HG02852 (cell line): ENCODE measurements around the gene LCLAT1.
A peak's percentile ranks its signal among the peaks of the same experiment; 100 is the strongest.

Experiments
- ATAC-seq: cut with Tn5 transposase; IDR thresholded peaks from one replicate; pipeline ENCODE4 v1.9.1; 2021; ENCODE audit warnings: mild to moderate bottlenecking, moderate library complexity; ENCODE audit not compliant: unreplicated experiment

Gene LCLAT1

GRCh38 chr2:30422444-30423040 lies 24.5 kb upstream of the LCLAT1 start:
- ATAC-seq: peak; percentile 72

GRCh38 chr2:30424231-30424630 lies 22.8 kb upstream of the LCLAT1 start:
- no peak for ATAC-seq

GRCh38 chr2:30425326-30425725 lies 21.7 kb upstream of the LCLAT1 start:
- ATAC-seq: no peak

- no peak for ATAC-seq
Observed at GRCh38 chr2:30427606-30428347, 19.3 kb upstream of the LCLAT1 start.

GRCh38 chr2:30428348-30428662 lies 18.7 kb upstream of the LCLAT1 start:
- ATAC-seq: no peak

- ATAC-seq: no peak
Observed at GRCh38 chr2:30428827-30429461, 18.1 kb upstream of the LCLAT1 start.

GRCh38 chr2:30433541-30434299 lies 13.3 kb upstream of the LCLAT1 start:
- no peak for ATAC-seq

- ATAC-seq: no peak
Observed at GRCh38 chr2:30434708-30435107, 12.3 kb upstream of the LCLAT1 start.

GRCh38 chr2:30436859-30437435 lies 10.1 kb upstream of the LCLAT1 start:
- ATAC-seq: no peak

GRCh38 chr2:30437809-30438548 lies 9.1 kb upstream of the LCLAT1 start:
- ATAC-seq: no peak

GRCh38 chr2:30439296-30439695 lies 7.8 kb upstream of the LCLAT1 start:
- ATAC-seq: no peak

- no peak for ATAC-seq
Observed at GRCh38 chr2:30439879-30440278, 7.2 kb upstream of the LCLAT1 start.

GRCh38 chr2:30441023-30441422 lies 6.0 kb upstream of the LCLAT1 start:
- ATAC-seq: no peak

- no peak for ATAC-seq
Observed at GRCh38 chr2:30443081-30443480, 4.0 kb upstream of the LCLAT1 start.

- ATAC-seq: no peak
Observed at GRCh38 chr2:30444273-30444672, 2.8 kb upstream of the LCLAT1 start.

- no peak for ATAC-seq
Observed at GRCh38 chr2:30445266-30445821, 1.7 kb upstream of the LCLAT1 start.

GRCh38 chr2:30446602-30447148 lies 371 bp upstream of the LCLAT1 start:
- ATAC-seq: peak; percentile 6

GRCh38 chr2:30448308-30448707 lies 1.3 kb downstream of the LCLAT1 start:
- ATAC-seq: no peak

GRCh38 chr2:30448866-30449265 lies 1.8 kb downstream of the LCLAT1 start:
- no peak for ATAC-seq

GRCh38 chr2:30450025-30450424 lies 3.0 kb downstream of the LCLAT1 start:
- no peak for ATAC-seq
